Fibroblast of skin of left quadriceps (primary cell): Measurements from ENCODE around the gene FAM186B.

Experiments used
- DNase-seq, 2 experiments: peaks; one replicate each; pipeline ENCODE4 v3.0.0-alpha.2; 2013; ENCODE audit warnings: low read depth in 2 of 2

The FAM186B gene

DNA sequence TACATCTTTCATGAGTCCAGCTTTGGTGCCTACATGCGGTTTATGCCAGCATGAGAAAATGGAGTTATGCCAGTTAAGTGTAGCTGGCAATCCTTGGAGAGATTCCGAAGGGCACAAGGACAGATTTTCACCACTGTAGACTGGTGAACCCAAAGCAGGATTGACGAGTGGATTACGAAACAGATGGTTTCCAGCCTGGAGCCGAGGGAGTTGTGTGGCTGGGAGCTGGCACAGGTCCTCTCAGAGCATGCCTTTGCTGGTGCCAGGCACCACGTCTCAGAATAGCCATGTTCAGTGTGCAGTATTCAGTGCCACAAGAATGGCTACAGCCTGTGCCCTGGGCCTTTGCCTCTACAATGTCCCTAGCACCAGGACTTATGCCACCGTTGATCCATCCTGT lies 53.4 kb downstream of the FAM186B start:
- DNase-seq: no peak

DNA sequence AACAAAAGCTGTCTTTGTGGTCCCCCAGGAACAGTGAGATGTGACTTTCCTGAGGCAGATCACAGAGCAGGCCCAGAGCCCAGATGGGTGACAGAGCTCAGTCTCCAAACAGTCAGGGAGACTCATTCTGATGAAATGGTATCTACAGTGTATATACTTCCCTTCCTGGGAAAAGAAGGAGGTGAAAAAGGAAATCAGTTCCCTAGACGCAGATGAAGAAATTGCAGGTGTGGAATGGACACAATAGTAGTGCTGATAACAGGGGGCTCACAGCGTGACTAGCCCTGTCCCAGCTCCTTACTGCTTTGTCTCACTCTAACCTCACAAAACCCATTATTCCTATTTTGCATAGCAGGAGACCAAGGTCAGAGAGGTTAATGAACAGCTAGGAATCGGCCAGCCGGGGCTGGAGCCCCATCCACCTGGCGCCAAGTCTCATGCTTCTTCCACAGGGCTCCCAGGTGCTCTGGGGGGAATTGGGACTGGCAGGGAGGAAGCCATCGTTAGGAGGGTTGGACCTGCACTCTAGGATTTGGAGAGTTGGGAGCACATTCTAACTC lies 54.7 kb downstream of the FAM186B start:
- no peak for DNase-seq

DNA sequence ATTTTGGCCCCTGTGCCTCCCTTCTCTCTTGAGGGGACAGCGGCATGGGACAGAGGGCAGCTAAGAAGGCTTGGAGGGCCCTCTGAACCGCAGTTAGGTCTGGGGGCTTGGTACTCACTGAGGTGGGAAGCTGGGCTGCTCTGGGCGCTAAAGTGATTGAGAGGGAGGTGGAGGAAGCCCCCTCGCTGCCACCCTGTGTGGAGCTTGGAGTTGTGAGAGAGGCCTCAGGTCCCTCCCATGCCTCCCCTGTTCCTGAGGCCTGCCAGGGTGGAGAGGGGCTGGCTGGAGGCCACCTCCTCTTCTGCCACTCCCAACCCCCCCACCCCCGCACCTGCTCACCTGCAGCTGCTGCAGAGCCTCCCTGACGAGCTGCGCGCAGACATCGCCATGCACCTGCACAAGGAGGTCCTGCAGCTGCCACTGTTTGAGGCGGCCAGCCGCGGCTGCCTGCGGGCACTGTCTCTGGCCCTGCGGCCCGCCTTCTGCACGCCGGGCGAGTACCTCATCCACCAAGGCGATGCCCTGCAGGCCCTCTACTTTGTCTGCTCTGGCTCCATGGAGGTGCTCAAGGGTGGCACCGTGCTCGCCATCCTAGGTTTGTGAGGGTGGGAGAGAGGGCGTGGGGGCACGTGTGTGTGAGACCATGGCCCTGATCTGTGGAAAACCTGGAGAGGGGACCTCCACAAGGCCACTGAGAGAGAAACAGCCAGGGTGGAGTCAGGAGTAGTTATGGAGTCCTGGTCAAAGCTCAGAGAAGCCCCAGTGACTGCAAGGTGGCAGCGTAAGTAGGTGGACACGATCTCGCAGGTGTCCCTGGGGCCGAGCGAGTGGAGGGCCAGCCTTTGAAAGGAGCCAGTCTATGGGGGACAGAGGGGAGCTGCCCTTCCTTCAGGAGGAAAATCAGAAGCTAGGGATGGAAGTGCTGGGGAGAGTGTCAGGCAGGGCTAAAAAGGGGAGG lies 55.4 kb downstream of the FAM186B start:
- DNase-seq: no peak

DNA sequence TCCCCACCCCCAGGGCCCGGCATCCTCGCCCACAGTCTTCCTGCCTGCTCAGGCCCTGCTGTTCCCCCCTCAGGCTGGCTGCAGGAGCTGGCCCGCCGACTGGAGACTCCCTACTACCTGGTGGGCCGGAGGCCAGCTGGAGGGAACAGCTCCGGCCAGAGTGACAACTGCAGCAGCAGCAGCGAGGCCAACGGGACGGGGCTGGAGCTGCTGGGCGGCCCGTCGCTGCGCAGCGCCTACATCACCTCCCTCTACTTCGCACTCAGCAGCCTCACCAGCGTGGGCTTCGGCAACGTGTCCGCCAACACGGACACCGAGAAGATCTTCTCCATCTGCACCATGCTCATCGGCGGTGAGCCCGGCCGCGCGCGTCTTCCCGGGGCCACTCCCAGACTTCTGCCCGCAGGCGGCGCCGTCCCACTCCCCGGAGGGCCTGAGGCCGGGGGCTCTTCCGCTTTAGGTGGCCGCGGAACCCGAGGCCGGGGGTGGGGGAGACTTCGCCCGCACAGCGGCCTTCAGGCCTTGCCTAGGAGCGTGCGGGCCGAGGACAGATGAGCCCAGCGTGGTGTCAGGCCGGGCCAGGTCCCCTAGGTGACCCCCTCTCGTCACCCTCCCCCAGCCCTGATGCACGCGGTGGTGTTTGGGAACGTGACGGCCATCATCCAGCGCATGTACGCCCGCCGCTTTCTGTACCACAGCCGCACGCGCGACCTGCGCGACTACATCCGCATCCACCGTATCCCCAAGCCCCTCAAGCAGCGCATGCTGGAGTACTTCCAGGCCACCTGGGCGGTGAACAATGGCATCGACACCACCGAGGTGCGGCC lies 56.4 kb downstream of the FAM186B start:
- no peak for DNase-seq

DNA sequence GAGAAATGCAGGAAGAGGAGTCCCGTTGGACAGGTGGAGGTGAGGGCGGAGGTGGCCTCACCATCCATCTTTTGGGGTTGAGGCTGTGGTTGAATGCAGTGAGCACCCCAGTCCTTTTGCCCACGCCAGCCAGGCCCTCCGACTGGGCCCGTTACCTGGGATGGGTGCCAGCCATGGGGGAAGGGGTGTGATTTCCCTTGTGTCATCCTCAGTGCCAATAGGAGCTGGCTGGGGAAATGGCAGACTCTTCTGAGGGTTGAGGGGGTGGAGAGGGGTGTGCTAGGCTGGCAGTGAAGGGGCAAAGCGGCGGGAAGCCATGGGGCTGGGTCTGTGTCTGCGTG lies 57.0 kb downstream of the FAM186B start:
- no peak for DNase-seq

DNA sequence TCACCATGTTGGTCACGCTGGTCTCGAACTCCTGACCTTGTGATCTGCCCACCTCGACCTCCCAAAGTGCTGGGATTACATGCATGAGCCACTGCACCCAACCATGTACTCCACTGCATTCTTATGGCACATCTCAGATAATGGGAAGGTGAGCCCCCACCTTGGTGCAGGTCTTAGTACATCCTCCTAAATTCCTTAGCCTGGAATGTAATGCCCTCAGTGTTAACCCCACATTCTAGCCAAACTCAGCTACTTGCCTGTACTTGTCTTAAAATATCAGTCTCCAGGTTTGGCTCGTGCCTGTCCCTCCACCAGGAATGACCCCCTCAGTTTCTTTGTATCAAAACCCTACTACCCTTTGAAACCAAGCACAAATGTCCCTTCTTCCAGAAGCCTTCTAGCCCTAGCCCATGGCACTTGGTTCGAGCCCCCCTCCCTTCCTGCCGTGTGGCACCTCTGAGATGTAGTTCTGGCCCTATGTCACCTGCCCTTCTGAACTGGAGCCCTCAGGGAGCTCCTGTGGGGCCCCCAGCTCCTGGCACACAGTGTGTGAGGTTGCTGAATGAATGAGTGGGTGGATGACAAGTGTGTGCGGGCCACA lies 58.2 kb downstream of the FAM186B start:
- no peak for DNase-seq

DNA sequence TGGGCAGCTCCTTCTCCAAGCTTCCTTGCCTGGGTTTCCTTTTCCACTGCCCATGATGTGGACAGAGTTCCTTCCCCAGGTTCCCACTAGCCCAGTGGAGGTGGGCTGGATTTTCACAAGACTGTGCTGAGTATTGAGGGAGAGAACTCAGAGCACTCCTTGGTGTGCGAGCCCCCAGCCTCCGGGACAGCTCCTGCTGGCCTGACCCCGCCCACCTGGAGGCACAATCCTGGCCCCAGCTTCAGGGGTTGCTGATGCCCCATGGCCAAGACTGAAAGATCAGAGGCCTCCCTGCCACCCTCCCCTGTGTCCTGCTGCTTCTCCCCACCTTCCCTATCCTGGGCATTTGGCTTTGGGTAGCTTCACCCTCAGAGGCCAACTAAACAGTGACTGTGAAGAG lies 59.0 kb downstream of the FAM186B start:
- DNase-seq: no peak

DNA sequence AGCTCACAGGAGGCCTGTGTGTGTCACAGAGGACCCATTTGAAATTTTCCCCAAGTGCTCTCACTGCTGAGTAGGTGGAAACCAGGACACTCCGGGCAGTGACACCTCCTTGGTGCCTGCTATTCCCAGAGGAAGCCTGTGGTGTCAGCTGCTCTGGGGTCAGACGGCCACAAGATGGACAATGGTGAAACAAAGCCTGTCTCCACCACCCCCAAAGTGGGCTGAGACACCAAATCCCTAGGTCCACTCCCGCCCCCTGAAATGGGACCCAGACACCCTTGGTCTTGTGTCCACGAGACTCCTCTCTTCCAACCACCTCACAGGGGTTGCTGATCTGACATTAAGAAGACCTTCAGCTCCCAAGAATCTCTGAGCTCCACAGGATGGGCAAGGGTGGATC lies 59.6 kb downstream of the FAM186B start:
- DNase-seq: no peak

DNA sequence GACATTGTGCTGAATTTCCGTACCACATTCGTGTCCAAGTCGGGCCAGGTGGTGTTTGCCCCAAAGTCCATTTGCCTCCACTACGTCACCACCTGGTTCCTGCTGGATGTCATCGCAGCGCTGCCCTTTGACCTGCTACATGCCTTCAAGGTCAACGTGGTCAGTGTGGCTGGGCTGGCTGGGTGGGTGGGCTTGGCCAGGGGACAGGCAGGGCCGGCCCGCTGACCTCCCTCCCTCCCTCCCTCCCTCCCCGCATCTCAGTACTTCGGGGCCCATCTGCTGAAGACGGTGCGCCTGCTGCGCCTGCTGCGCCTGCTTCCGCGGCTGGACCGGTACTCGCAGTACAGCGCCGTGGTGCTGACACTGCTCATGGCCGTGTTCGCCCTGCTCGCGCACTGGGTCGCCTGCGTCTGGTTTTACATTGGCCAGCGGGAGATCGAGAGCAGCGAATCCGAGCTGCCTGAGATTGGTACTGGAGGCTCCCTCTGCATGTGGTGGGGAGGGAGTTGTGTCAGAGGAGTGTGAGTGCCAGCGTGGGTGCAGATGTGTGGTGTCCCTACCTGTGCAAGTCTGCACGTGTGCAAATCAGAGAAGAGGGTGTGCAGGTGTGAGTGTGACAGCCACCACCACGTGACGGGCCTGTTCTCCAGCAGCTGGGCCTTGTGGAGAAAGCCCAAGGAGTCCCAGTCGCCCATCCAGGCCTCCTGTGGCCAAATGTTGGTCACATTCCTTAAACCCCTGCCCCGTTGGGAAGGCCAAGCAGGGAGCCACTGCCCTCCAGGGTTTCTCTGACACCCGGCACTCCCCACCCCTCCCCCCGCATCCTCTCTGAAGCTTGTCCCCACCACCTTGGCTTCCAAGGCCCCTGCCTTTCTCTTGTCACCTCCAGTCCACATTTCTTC lies 61.3 kb downstream of the FAM186B start:
- no peak for DNase-seq

DNA sequence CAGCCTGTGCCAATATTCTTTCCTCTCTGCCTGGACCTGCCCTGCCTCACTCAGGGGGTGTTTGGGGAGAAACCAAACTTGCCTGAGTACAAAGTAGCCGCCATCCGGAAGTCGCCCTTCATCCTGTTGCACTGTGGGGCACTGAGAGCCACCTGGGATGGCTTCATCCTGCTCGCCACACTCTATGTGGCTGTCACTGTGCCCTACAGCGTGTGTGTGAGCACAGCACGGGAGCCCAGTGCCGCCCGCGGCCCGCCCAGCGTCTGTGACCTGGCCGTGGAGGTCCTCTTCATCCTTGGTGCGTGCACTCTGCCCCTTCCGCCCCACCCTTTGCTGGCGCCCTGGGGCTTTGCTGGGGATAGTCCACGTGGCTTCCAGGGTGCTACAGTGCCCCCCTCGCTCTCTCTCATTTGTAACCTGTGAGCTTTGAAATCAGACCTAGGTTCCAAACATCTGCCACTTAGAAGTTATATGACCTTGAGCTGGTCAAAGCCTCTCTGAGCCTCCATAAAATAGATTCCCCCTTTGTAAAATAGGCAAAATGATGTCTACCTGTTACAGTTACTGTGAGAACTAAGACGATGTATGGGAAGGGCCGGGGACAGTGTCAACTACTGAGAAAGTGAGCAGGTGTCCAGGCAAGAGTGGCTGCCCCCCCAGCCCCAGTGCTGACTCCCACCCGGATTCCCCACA lies 62.1 kb downstream of the FAM186B start:
- DNase-seq: no peak

DNA sequence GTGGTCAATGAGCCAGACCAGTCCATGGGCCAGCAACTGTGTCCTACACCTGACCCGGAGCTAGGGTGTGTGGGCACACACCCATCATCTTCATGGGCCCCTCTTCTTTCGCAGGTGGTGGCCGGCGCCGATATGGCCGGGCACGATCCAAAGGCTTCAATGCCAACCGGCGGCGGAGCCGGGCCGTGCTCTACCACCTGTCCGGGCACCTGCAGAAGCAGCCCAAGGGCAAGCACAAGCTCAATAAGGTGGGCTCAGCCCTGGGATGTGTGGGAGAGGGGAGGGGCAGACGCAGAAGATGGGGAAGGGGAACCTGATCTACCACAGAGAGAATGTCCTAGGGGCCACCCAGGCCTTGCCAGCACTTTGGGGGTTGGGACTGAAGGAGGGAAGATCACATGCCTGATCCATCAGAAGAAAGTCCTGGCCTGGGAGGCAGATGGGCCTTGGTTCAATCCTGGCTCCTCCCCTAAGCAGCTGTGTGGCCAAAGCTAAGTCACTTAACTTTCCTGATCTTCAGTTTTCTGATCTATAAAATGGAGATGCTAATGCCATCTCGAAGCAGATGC lies 62.8 kb downstream of the FAM186B start:
- DNase-seq: no peak

DNA sequence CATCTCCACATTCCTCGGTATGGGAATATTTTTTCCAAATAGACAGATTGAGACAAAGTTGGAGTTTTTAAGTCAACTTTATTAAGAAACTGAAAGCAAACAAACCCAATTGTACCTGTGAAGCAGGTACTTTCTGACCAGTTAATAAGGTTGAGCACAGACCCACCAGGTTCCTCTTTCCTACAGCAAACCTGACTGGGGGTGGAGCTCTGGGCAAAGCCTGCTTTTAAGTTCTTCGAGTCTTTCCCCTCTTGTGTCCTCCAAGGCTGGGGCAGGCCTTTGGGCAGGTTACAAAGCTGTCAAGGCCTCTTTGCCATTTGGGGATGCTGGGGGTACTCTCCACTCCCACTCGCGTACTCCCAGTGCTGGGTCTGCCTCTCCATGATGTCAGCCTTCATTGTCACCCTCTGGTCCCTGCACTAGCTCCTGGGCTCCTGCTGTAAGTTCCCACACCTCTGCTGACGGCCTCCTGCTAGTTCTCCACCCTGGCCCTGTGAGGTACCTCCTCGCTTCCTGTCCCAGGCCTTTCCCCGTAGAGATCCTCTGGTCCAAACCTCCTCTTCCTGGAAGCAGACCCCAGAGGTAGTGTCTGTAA lies 63.4 kb downstream of the FAM186B start:
- no peak for DNase-seq

DNA sequence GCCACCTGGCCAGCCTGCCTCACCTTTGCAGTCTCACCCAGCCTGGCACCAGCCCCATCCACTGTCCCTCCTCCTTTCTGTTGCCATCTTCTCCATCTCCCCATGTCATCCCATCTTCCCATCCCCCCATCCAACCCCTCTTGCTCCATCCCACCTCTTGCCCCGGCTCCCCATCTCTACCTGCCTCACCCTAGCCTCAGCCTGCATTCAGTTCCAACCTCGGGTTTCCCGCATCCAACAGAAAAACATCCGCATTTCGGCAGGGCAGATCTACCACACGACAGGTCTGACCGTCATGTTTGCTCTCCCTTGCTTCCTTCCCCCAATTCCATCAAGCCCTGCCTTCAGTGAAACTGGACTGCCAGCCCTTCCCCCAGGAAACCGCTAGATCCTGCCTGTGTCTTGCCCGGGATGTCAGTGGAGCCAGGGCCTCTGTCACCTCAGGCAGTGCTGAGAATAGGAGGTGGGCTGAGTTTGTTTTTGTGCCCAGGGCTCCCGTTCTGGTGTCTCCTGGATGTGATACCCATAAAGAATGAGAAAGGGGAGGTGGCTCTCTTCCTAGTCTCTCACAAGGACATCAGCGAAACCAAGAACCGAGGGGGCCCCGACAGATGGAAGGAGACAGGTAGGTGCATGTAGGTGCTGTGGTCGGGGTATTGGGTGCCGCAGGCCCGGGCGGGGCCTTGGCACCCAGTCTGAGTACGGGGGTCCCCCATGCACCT lies 64.1 kb downstream of the FAM186B start:
- no peak for DNase-seq

DNA sequence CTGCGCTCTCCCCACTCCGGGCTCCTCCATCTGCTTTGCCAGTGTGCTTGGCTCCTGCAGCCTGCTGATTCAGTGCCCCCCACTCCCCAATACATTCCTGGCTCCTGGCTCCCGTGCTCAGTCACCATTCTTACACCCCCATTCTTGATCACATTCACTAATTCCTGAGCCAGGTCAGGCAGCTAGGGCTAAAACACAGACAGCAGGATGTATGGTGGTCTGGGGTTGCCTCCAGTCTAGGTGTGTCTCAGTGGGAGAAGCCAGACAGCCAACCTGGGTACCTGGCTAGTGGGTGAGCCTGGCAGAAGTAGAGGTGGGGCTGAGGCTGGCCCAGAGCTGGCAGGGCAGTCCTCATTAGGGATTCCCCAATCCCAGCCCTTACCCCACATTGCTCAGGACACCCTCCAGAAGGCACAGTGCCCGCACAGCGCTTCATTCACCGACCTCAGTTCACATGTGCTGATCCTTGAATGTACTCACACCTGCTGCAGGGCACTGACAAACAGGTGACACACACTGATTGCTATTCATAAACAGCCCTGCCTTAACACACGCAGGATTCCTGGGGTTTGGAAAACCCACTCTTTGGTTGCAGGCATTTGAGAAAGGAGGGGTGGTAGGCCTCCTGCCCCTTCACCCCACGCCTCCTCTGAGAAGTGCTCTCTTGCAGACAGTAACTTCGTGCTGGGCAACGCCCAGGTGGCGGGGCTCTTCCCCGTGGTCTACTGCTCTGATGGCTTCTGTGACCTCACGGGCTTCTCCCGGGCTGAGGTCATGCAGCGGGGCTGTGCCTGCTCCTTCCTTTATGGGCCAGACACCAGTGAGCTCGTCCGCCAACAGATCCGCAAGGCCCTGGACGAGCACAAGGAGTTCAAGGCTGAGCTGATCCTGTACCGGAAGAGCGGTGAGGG lies 65.0 kb downstream of the FAM186B start:
- no peak for DNase-seq

DNA sequence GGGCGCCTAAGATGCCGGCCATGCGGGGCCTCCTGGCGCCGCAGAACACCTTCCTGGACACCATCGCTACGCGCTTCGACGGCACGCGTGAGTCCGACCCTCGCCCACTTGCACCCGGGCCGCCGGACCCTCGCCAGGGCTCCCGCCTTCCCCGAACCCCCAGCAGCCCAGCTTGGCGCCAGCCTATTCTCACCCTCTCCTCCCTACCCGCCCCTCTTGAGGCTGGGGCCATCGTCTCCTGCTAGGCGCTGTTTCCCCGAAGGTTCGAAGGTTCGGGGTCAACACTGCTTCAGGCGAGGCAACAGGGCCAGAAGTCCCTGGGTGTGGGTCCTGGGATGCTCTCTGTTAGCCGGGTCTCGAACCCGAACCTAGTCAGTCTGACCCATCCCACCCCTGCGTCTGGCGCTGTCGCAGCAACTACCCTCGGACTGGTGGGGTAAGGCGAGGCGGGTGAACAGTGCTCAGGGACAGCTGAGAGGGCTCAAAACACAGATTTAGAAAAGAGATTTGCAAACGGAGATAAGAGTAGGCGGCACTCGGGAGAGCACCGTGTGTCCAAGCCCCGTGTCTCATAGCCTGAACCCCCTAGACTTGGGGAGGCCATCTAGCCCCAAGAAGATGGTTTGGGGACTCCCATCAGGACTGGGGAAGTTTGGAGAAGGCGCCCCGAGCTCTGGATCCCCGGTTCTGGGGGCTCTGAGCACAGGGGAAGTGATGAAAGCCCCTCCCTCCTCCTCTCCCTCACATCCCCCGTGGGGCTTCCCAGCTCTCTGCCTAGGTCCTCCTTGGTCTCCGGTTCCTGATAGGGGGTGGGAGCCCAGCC lies 65.8 kb downstream of the FAM186B start:
- DNase-seq: no peak

DNA sequence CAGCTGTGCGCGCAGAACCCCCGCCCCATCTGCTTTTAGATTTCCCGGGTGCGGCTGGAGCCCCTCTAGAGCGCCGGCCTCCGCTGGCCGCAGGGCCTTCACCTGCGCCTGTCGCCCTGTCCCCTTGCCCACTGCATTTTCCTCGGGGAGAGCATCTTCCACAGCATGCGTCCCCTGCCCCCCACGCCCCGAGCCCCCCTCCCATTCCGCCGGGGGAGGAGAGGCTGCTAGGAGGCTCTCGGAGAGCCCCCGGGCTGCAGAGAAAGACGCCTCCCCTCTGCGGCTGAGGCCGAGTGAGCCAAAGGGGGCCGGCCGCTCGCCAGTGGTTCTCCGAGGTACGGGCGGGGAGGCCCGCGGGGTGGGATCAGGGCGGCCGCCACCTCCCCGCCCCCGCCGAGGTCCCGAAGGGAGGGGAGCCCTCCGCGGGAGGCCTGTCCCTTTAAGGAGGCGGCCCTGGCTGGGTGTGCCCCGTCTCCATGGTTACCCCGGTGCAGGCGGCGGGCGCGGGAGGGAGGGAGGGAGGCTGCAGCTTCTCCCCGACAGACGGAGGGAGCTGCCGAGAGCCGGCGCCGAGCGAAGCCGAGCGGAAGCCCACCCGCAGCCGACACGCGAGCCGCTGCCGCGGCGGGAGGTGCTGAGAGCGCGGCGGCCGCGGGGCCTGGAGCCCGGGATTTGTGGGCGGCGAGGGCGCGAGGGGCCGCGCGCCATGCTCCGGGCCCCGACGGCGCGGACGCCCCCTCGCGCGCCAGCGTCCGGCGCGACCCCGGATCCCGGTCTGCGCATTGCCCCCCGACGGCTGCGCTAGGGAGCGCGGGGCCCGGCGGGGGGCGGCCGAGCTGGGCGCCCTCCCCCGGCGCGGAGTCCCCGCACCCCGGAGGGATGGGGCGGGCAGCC lies 66.7 kb downstream of the FAM186B start, which contains the start of gene KCNH3:
Gene KCNH3 (plus strand): TSS at position 521 of the 894 bp plus-strand sequence. CDS start 387 bp downstream, outside the sequence.
- peak; percentile 17 to 20 for DNase-seq
